GM04503 (cell line): ENCODE measurements around the gene KCNJ4.
A peak's percentile ranks its signal among the peaks of the same experiment; 100 is the strongest.

Source experiments
- DNase-seq: peaks from one replicate; pipeline ENCODE4 v3.0.0-alpha.2; 2012; ENCODE audit warnings: low read depth

The KCNJ4 gene

GRCh38 chr22:38452373-38453065 is 2.5 kb downstream of the KCNJ4 start:
- DNase-seq, result no peak

GRCh38 chr22:38451864-38452263 is 3.1 kb downstream of the KCNJ4 start:
- DNase-seq, result no peak

- DNase-seq, result no peak
These were observed 3.6 kb downstream of the KCNJ4 start for GRCh38 chr22:38451404-38451803.

GRCh38 chr22:38450234-38450797 is 4.7 kb downstream of the KCNJ4 start:
- no peak for DNase-seq

GRCh38 chr22:38449776-38450175 is 5.2 kb downstream of the KCNJ4 start:
- no peak for DNase-seq

GRCh38 chr22:38448945-38449745 is 5.9 kb downstream of the KCNJ4 start:
- DNase-seq, result no peak

- no peak for DNase-seq
These were observed 8.9 kb downstream of the KCNJ4 start for GRCh38 chr22:38446018-38446601.

- no peak for DNase-seq
These were observed 10.2 kb downstream of the KCNJ4 start for GRCh38 chr22:38444783-38445182.

GRCh38 chr22:38443628-38444521 is 11.1 kb downstream of the KCNJ4 start:
- DNase-seq, result no peak

- DNase-seq, result no peak
These were observed 11.9 kb downstream of the KCNJ4 start for GRCh38 chr22:38442967-38443627.

GRCh38 chr22:38441620-38442287 is 13.2 kb downstream of the KCNJ4 start:
- DNase-seq, result no peak

GRCh38 chr22:38440747-38441350 is 14.2 kb downstream of the KCNJ4 start:
- no peak for DNase-seq

GRCh38 chr22:38437416-38437815 is 17.6 kb downstream of the KCNJ4 start:
- DNase-seq, result no peak

- no peak for DNase-seq
These were observed 18.2 kb downstream of the KCNJ4 start for GRCh38 chr22:38436629-38437395.

GRCh38 chr22:38435965-38436364 is 19.0 kb downstream of the KCNJ4 start:
- DNase-seq, result no peak

- no peak for DNase-seq
These were observed 20.0 kb downstream of the KCNJ4 start for GRCh38 chr22:38435010-38435409.

- no peak for DNase-seq
These were observed 21.1 kb downstream of the KCNJ4 start for GRCh38 chr22:38433871-38434270.

GRCh38 chr22:38432264-38432663 is 22.7 kb downstream of the KCNJ4 start:
- peak; percentile 3 for DNase-seq

GRCh38 chr22:38431266-38432010 is 23.6 kb downstream of the KCNJ4 start:
- DNase-seq, result no peak
